ENCODE measurements around the gene ARHGAP29.

ARHGAP29 gene

GRCh38 chr1:94125551-94126514 lies 111.6 kb downstream of the ARHGAP29 start:
- no peak overlapping the region for H2AFZ ChIP-seq (ENCODE audit: low read depth)
- no peaks in the 10 kb centered on the region for H3K79me2 ChIP-seq (ENCODE audit: insufficient read depth, low read depth)
- H3K4me2 ChIP-seq: no peak overlapping the region
- no peak overlapping the region for H3K9ac ChIP-seq
- no peaks in the 10 kb centered on the region for H3K36me3 ChIP-seq (ENCODE audit: insufficient read depth)
- no peaks in the 10 kb centered on the region for H3K27me3 ChIP-seq (ENCODE audit: insufficient read depth, low read depth)
- H3K4me3 ChIP-seq (IDR thresholded peaks at IDR 0.05; ENCODE audit: insufficient read depth, low read depth, low read length): no peak overlapping the region
- H4K20me1 ChIP-seq (ENCODE audit: insufficient read depth): no peaks in the 10 kb centered on the region
- H3K27ac ChIP-seq: no peak overlapping the region
- H3K4me1 ChIP-seq (ENCODE audit: low read depth, poor library complexity, severe bottlenecking): no peaks in the 10 kb centered on the region
- TF ChIP-seq CTCF (conservative IDR thresholded peaks at IDR 0.05; ENCODE audit: low read depth, low read length): no peak

GRCh38 chr1:94124538-94124937 lies 112.8 kb downstream of the ARHGAP29 start:
- H3K27ac ChIP-seq: no peak overlapping the region
- no peak for TF ChIP-seq CTCF (conservative IDR thresholded peaks at IDR 0.05; ENCODE audit: low read depth, low read length)
- no peak overlapping the region for H3K4me3 ChIP-seq (IDR thresholded peaks at IDR 0.05; ENCODE audit: insufficient read depth, low read depth, low read length)
- no peak overlapping the region for H2AFZ ChIP-seq (ENCODE audit: low read depth)
- no peak overlapping the region for H3K4me2 ChIP-seq
- no peaks in the 10 kb centered on the region for H3K27me3 ChIP-seq (ENCODE audit: insufficient read depth, low read depth)
- no peaks in the 10 kb centered on the region for H3K36me3 ChIP-seq (ENCODE audit: insufficient read depth)
- H3K4me1 ChIP-seq (ENCODE audit: low read depth, poor library complexity, severe bottlenecking): no peaks in the 10 kb centered on the region
- H4K20me1 ChIP-seq (ENCODE audit: insufficient read depth): no peaks in the 10 kb centered on the region
- no peak overlapping the region for H3K9ac ChIP-seq
- no peaks in the 10 kb centered on the region for H3K79me2 ChIP-seq (ENCODE audit: insufficient read depth, low read depth)

GRCh38 chr1:94122201-94122970 lies 115.0 kb downstream of the ARHGAP29 start:
- no peaks in the 10 kb centered on the region for H4K20me1 ChIP-seq (ENCODE audit: insufficient read depth)
- H3K36me3 ChIP-seq (ENCODE audit: insufficient read depth): no peaks in the 10 kb centered on the region
- H3K4me2 ChIP-seq: no peak overlapping the region
- no peak overlapping the region for H2AFZ ChIP-seq (ENCODE audit: low read depth)
- H3K27me3 ChIP-seq (ENCODE audit: insufficient read depth, low read depth): no peaks in the 10 kb centered on the region
- H3K9ac ChIP-seq: no peak overlapping the region
- H3K4me1 ChIP-seq (ENCODE audit: low read depth, poor library complexity, severe bottlenecking): no peaks in the 10 kb centered on the region
- H3K27ac ChIP-seq: no peak overlapping the region
- no peaks in the 10 kb centered on the region for H3K79me2 ChIP-seq (ENCODE audit: insufficient read depth, low read depth)
- TF ChIP-seq CTCF (conservative IDR thresholded peaks at IDR 0.05; ENCODE audit: low read depth, low read length): no peak
- no peak overlapping the region for H3K4me3 ChIP-seq (IDR thresholded peaks at IDR 0.05; ENCODE audit: insufficient read depth, low read depth, low read length)
